HepG2 (cell line): ENCODE results near the gene AFDN. TPM values are rescaled to one million over a fixed set of nuclear protein-coding genes. Genes with fewer than 3 reads are reported as not detected.

Experiments
- CC2D1A ChIP-seq: sonication (generic); formaldehyde crosslinking; IDR thresholded peaks from 2 replicates; pipeline ENCODE4 v1.8.1; 2023; ENCODE audit warnings: mild to moderate bottlenecking, missing genetic modification reagents
- DMAP1 ChIP-seq: IDR thresholded peaks from 2 replicates; pipeline ENCODE4 v1.6.1; 2016
- FOXA1 ChIP-seq, 2 experiments: fragments of 450-650 bp in 1 of 2; sonication (generic) in 1 of 2; formaldehyde crosslinking in 1 of 2; IDR thresholded peaks; 2 replicates each; pipeline versions ENCODE4 v1.4.0 to v1.6.1; 2016 to 2020; ENCODE audit warnings: missing genetic modification reagents in 1 of 2
- HNF1B ChIP-seq: sonication (generic); formaldehyde crosslinking; IDR thresholded peaks from 2 replicates; pipeline ENCODE4 v1.5.1; 2020; ENCODE audit warnings: mild to moderate bottlenecking, moderate library complexity, missing genetic modification reagents
- JUND ChIP-seq: sonication (generic); formaldehyde crosslinking; IDR thresholded peaks from 2 replicates; pipeline ENCODE4 v1.8.0; 2022; ENCODE audit warnings: mild to moderate bottlenecking, missing genetic modification reagents
- MED8 ChIP-seq: sonication (generic); formaldehyde crosslinking; IDR thresholded peaks from 2 replicates; pipeline ENCODE4 v1.8.1; 2023; ENCODE audit warnings: mild to moderate bottlenecking, missing genetic modification reagents; ENCODE audit not compliant: insufficient replicate concordance
- NFE2 ChIP-seq: sonication (generic); formaldehyde crosslinking; IDR thresholded peaks from 2 replicates; pipeline ENCODE4 v1.4.0; 2020; ENCODE audit warnings: missing genetic modification reagents
- RERE ChIP-seq: IDR thresholded peaks from 2 replicates; pipeline ENCODE4 v1.6.1; 2016; ENCODE audit warnings: low read depth, missing genetic modification reagents, missing compliant biosample characterization
- TERF1 ChIP-seq: sonication (generic); formaldehyde crosslinking; IDR thresholded peaks from 2 replicates; pipeline ENCODE4 v1.8.0; 2022; ENCODE audit warnings: mild to moderate bottlenecking, missing genetic modification reagents, moderate library complexity
- TRIM22 ChIP-seq: fragments of 450-650 bp; IDR thresholded peaks from 2 replicates; pipeline ENCODE4 v1.6.1; 2017
- ZBTB49 ChIP-seq: sonication (generic); formaldehyde crosslinking; IDR thresholded peaks from 2 replicates; pipeline ENCODE4 v1.4.0; 2020; ENCODE audit warnings: missing genetic modification reagents, borderline replicate concordance
- ZNF549 ChIP-seq: sonication (generic); formaldehyde crosslinking; IDR thresholded peaks from 2 replicates; pipeline ENCODE4 v1.5.0; 2020; ENCODE audit warnings: missing genetic modification reagents
- ZNF644 ChIP-seq: IDR thresholded peaks from 2 replicates; pipeline ENCODE4 v1.6.1; 2016; ENCODE audit warnings: low read depth
- ZNF746 ChIP-seq: sonication (generic); formaldehyde crosslinking; IDR thresholded peaks from 2 replicates; pipeline ENCODE4 v1.8.0; 2022; ENCODE audit warnings: mild to moderate bottlenecking, missing genetic modification reagents
- polyA plus RNA-seq, 8 experiments: library from polyadenylated mRNA; depleted of rRNA in 3 of 8; stranded (reverse) in 7 of 8; unstranded in 1 of 8; fragments of >200 nt; fragmentation: Illumina TruSeq in 4 of 8; extraction: Trizol in 4 of 8; gene quantifications; 2 replicates each; pipeline versions ENCODE4 v1.2.1 to v1.2.3, GENCODE V29; 2011 to 2016; ENCODE audit warnings: low read depth in 4 of 8, missing spikeins in 1 of 8, mixed read lengths in 1 of 8; ENCODE audit not compliant: insufficient read depth in 1 of 8
- total RNA-seq, 5 experiments: library from RNA; depleted of rRNA; stranded (reverse); fragments of >200 nt; fragmentation: Illumina TruSeq; extraction: Trizol; gene quantifications; 2 replicates each; pipeline ENCODE4 v1.2.3, GENCODE V29; 2016; ENCODE audit warnings: low read depth in 1 of 5

AFDN gene
- total and polyA plus RNA-seq, 2 of the 13 experiments (the other 11 are each of a cell fraction or from before 2014, with no cell fraction given) = 136 to 151 TPM

GRCh38 chr6:167827583-167828324 lies 1.0 kb downstream of the AFDN start (continued):
- TF ChIP-seq TERF1 (CRISPR knock-in tag) (no peak), ZNF549 (CRISPR knock-in tag) (no peak), HNF1B (CRISPR knock-in tag) (0 out of 2 replicates have a peak, but pooled peaks have one; percentile 53), NFE2 (CRISPR knock-in tag) (no peak), CC2D1A (CRISPR knock-in tag) (no peak), JUND (CRISPR knock-in tag) (peak; percentile 14; the same call in 1 of the 2 replicates), TRIM22 (no peak), ZNF644 (CRISPR knock-in tag) (no peak), ZBTB49 (CRISPR knock-in tag) (no peak), DMAP1 (CRISPR knock-in tag) (no peak; the same call in 1 of the 2 replicates), ZNF746 (CRISPR knock-in tag) (0 out of 2 replicates have a peak, but pooled peaks have one; percentile 57), RERE (CRISPR knock-in tag) (0 out of 2 replicates have a peak, but pooled peaks have one; percentile 3), FOXA1 (IDR thresholded peaks at IDR 0.05) (no peak), FOXA1 (CRISPR knock-in tag; IDR thresholded peaks at IDR 0.05) (no peak), MED8 (CRISPR knock-in tag) (no peak)
